ENCODE data around the gene CAMK2A. TPM values are rescaled to one million over a fixed set of nuclear protein-coding genes. Genes with fewer than 3 reads are reported as not detected.

Gene CAMK2A
- total RNA-seq, 2 experiments from 2014 or later = not detected

- BruUV-seq (replicated peaks) = no TSS peak
- H4K20me1 ChIP-seq (ENCODE audit: insufficient read depth, low read length) = no peaks in the 10 kb centered on the region; the same call in 1 of the 2 replicates
These were observed 60.0 kb downstream of the CAMK2A start for GRCh38 chr5:150229571-150229970.

GRCh38 chr5:150227606-150228273 is 61.8 kb downstream of the CAMK2A start:
- no peaks in the 10 kb centered on the region for H3K4me1 ChIP-seq (ENCODE audit: insufficient read depth, low read length, poor library complexity, severe bottlenecking)
- TF ChIP-seq CTCF (conservative IDR thresholded peaks at IDR 0.05; ENCODE audit: low read length) (no peak), EZH2phosphoT487 (IDR thresholded peaks at IDR 0.05; ENCODE audit: borderline replicate concordance, low read depth, low read length) (no peak)
- intact Hi-C loops (cut with micrococcal nuclease; ENCODE audit: unreplicated experiment) = no loop called here
- no peak overlapping the region for H3K27ac ChIP-seq (ENCODE audit: low read depth, low read length, poor library complexity, severe bottlenecking)
- H2AFZ ChIP-seq (ENCODE audit: low read length) = no peak overlapping the region
- no peaks in the 10 kb centered on the region; the same call in 1 of the 2 replicates for H4K20me1 ChIP-seq (ENCODE audit: insufficient read depth, low read length)
- H3K9me3 ChIP-seq (ENCODE audit: low read length) = no peaks in the 10 kb centered on the region
- no peaks in the 10 kb centered on the region for H3K79me2 ChIP-seq (ENCODE audit: insufficient read depth, low read depth, low read length)
- DNase-seq (ENCODE audit: low spot score) = no peak
- ChIA-PET CTCF (ENCODE audit: unreplicated experiment) (interaction anchor here (1.0 kb wide), 1 partner anchor 9 kb away, joined by 3 read pairs; no protein-coding TSS in a partner anchor), POLR2A (interaction anchor here (0.5 to 0.6 kb wide), 2 partner anchors 326 to 1980 kb away, joined by 3 to 5 read pairs; no protein-coding TSS in a partner anchor)
- BruUV-seq (replicated peaks) = no TSS peak
- no peak overlapping the region for H3K4me2 ChIP-seq (ENCODE audit: low read length)
- H3K36me3 ChIP-seq (ENCODE audit: insufficient read depth, low read length) = no peaks in the 10 kb centered on the region
- no peak overlapping the region for H3K4me3 ChIP-seq (ENCODE audit: low read depth, low read length, poor library complexity, severe bottlenecking)
- H3K9me2 ChIP-seq (ENCODE audit: insufficient read depth, low read length) = no peaks in the 10 kb centered on the region

More at GRCh38 chr5:150229571-150229970, 60.0 kb downstream of the CAMK2A start:
- Histone ChIP-seq H3K4me1 (ENCODE audit: insufficient read depth, low read length, poor library complexity, severe bottlenecking) (no peaks in the 10 kb centered on the region), H3K79me2 (ENCODE audit: insufficient read depth, low read depth, low read length) (no peaks in the 10 kb centered on the region), H2AFZ (ENCODE audit: low read length) (no peak overlapping the region), H3K4me3 (ENCODE audit: low read depth, low read length, poor library complexity, severe bottlenecking) (no peak overlapping the region), H3K4me2 (ENCODE audit: low read length) (no peak overlapping the region), H3K27ac (ENCODE audit: low read depth, low read length, poor library complexity, severe bottlenecking) (no peak overlapping the region), H3K9me3 (ENCODE audit: low read length) (no peaks in the 10 kb centered on the region), H3K9me2 (ENCODE audit: insufficient read depth, low read length) (no peaks in the 10 kb centered on the region), H3K36me3 (ENCODE audit: insufficient read depth, low read length) (no peaks in the 10 kb centered on the region)
- POLR2A ChIA-PET = no interaction called here
- CTCF ChIA-PET (ENCODE audit: unreplicated experiment) = no interaction called here
- no peak for TF ChIP-seq CTCF (conservative IDR thresholded peaks at IDR 0.05; ENCODE audit: low read length)
- TF ChIP-seq EZH2phosphoT487 (IDR thresholded peaks at IDR 0.05; ENCODE audit: borderline replicate concordance, low read depth, low read length) = no peak
- intact Hi-C loops (cut with micrococcal nuclease; ENCODE audit: unreplicated experiment) = no loop called here
- DNase-seq (ENCODE audit: low spot score) = no peak

GRCh38 chr5:150227036-150227435 is 62.5 kb downstream of the CAMK2A start:
- POLR2A ChIA-PET = interaction anchor here (0.5 to 0.6 kb wide), 2 partner anchors 327 to 1980 kb away, joined by 3 to 5 read pairs; no protein-coding TSS in a partner anchor

More at GRCh38 chr5:150227036-150227435, 62.5 kb downstream of the CAMK2A start:
- H3K4me1 ChIP-seq (ENCODE audit: insufficient read depth, low read length, poor library complexity, severe bottlenecking) = no peaks in the 10 kb centered on the region
- no peaks in the 10 kb centered on the region for H3K9me2 ChIP-seq (ENCODE audit: insufficient read depth, low read length)
- H4K20me1 ChIP-seq (ENCODE audit: insufficient read depth, low read length) = no peaks in the 10 kb centered on the region; the same call in 1 of the 2 replicates
- no peaks in the 10 kb centered on the region for H3K36me3 ChIP-seq (ENCODE audit: insufficient read depth, low read length)
- H3K4me2 ChIP-seq (ENCODE audit: low read length) = no peak overlapping the region
- no peak overlapping the region for H3K27ac ChIP-seq (ENCODE audit: low read depth, low read length, poor library complexity, severe bottlenecking)
- TF ChIP-seq CTCF (conservative IDR thresholded peaks at IDR 0.05; ENCODE audit: low read length) (no peak), EZH2phosphoT487 (IDR thresholded peaks at IDR 0.05; ENCODE audit: borderline replicate concordance, low read depth, low read length) (no peak)
- H3K79me2 ChIP-seq (ENCODE audit: insufficient read depth, low read depth, low read length) = no peaks in the 10 kb centered on the region
- no TSS peak for BruUV-seq (replicated peaks)
- no peak for DNase-seq (ENCODE audit: low spot score)
- no peak overlapping the region for H3K4me3 ChIP-seq (ENCODE audit: low read depth, low read length, poor library complexity, severe bottlenecking)
- CTCF ChIA-PET (ENCODE audit: unreplicated experiment) = interaction anchor here (1.0 kb wide), 1 partner anchor 8 kb away, joined by 3 read pairs; no protein-coding TSS in a partner anchor
- no peaks in the 10 kb centered on the region for H3K9me3 ChIP-seq (ENCODE audit: low read length)
- H2AFZ ChIP-seq (ENCODE audit: low read length) = no peak overlapping the region
- intact Hi-C loops (cut with micrococcal nuclease; ENCODE audit: unreplicated experiment) = no loop called here
